Inflammatory macrophage treated with lipopolysaccharide for 4 hours (primary cell): Measurements from ENCODE around the gene CLIC3.

Experiments used
- DNase-seq: peaks from one replicate; pipeline ENCODE4 v3.0.0-alpha.2; 2020

Gene CLIC3

GRCh38 chr9:137030538-137031527 lies 34.5 kb upstream of the CLIC3 start:
- peak; percentile 47 for DNase-seq

DNA sequence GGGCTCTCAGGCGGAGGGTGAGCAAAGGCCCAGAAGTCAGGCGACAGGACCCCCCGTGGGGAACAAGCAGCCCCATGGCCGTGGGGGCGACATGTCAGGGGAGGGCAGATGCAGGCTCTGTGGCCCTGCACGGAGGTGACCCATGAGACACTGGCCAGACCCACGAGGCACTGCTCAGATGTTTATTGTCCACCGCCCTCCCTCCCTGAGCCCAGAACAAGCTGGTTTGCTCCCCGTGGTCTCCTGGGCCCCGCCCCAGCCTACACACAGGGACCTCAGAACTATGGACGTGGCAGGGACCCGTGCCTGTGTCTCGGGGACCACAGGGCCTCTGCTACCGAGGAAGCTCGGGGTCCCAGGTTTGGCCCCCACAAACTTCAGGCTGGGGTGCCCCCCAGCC lies 33.6 kb upstream of the CLIC3 start:
- no peak for DNase-seq

DNA sequence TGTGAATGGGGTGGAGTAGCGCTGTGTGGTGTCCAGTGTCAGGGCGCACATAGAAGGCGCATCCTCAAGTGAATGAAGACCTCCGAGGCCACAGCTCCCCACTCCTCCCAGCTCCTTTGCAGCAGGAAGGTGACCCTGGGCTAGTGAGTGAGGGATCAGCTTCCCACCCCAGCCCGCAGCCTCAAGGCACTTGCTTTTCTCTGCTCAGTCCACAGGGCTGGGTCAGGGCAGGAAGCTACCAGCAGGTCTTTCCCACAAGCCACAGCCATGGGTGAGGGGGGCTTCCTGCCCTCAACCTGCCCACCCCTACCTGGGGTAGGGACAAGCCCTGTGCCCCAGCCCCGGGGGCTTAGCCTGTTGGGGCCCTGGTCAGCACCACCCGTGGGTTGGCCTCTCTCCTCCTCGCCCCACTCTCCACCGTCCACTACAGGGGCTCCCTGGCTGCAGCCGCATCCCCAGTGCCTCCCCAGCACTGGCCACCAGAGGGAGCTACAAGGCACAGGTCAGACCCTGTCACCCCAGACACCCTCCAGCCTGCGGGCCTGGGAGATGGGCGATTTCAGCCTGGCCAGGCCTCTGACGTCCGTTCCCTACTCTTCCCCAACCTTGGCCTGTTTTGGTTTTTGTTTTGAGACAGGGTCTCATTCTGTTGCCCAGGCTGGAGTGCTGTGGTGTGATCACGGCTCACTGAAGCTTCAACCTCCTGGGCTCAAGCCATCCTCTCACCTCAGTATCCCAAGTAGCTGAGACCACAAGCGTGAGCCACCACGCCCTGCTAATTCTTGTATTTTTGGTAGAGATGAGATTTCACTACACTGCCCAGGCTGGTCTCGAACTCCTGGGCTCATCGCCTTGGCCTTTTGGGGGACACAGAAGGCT lies 32.9 kb upstream of the CLIC3 start:
- DNase-seq = peak; percentile 71

GRCh38 chr9:137028263-137029057 lies 32.1 kb upstream of the CLIC3 start:
- peak; percentile 63 for DNase-seq

DNA sequence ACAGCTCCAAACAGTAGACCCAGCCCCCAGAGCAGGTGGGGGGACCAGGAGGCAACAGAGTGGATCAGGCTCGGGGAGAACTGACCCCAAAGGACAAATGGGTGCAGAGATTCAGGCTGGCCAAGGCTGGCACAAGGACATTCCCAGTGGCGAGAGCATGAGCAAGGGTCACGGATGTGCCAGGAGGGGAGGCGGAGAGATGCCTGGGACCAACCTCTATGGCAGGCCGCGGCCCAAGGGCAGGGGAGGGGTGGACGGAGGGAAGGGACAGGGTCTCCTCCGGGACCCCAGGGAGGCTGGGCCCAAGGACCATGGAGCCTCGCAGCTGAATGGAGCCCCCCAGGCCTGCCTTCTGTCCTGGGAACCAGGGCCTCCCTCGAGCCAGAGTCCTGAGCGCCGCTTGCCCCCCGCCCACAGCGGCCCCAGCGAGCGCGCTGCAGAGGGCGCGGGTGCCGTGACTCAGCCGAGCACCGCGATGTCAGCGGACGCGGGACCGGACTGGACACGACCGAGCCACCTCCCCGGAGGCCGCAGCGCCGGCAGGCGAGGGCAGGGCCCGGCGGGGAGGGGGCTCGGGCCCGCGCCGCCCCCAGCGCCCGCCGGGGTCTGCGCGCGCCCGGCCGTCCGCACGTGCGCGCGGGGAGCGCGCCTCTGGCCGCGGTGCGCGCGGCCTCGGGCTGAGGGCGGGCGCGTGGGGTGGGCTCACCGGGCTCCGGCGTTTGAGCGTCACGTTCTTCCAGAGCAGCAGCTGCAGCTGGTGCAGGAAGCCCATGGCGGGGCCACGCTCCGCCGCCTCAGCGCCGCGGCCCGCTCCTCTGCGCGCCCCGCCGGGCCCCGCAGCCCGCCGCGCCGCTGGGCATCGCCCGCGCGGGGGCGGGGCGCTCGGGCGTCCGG lies 31.2 kb upstream of the CLIC3 start, which contains the start of gene ABCA2:
TSS of gene ABCA2 (minus strand) at position 869 of the 894 bp plus-strand sequence. CDS start at position 772, 97 bp downstream.
- DNase-seq = no peak

GRCh38 chr9:137026828-137027227 lies 30.5 kb upstream of the CLIC3 start:
- no peak for DNase-seq

GRCh38 chr9:137026384-137026783 lies 30.0 kb upstream of the CLIC3 start:
- no peak for DNase-seq

DNA sequence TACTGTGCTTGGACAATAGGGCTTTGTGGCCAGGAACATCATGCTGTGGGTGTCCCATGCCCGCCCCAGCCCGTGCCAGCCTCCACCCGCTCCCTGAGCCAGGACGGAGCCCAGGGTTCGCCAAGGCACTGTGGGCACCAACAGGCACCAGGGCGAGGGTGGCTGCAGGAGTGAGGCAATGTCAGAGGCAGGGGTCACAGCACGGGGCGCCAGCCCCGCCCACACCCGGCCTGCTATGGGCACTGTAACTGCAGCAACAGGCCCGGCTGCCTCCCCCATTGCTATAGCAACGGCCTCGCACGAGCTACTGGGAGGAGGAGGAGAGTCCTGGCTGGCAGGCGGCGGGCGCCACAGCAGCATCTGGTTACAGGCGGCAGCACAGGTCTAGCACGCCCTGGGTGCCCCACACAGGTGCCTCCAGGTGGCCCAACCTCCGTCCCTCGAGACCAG lies 29.2 kb upstream of the CLIC3 start:
- DNase-seq = no peak

DNA sequence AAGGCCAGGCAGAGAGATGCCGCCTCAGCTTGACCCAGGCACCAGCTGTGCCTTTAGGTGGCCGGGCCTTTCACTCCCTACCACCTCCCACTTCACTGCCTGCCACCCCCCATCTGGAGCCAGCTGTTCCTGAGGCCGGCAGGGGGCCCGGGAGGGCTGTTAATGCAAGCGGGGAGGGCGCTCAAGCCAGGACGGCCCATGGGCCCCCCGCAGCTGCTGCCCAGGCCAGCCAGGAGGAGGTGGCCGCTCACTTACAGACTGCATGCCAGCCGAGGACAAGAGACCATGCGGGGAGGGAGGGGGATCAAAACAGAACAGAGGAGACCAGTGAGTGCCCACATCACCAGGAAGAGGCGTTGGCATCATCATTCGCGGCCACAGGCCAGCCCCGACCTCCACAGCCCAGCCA lies 27.2 kb upstream of the CLIC3 start:
- DNase-seq = no peak

- DNase-seq = no peak
Measured at GRCh38 chr9:137023157-137023556, 26.8 kb upstream of the CLIC3 start.

DNA sequence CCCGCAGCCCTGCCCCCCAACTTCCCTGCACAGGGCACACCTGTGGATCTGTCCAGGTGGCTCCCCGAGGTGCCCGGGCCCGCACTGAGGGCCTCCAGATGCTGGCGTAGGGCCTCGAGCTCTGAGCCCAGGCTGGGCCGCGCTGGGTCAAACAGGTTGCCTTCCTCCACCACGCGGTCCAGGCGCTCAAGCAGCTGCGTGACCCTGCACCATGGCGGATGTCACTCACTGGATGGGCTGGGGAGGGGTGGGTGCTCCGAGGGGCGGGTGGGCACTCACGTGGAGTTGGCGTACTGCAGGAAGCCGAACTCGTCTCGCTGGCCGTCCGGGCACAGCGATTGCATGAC lies 26.3 kb upstream of the CLIC3 start:
- no peak for DNase-seq

DNA sequence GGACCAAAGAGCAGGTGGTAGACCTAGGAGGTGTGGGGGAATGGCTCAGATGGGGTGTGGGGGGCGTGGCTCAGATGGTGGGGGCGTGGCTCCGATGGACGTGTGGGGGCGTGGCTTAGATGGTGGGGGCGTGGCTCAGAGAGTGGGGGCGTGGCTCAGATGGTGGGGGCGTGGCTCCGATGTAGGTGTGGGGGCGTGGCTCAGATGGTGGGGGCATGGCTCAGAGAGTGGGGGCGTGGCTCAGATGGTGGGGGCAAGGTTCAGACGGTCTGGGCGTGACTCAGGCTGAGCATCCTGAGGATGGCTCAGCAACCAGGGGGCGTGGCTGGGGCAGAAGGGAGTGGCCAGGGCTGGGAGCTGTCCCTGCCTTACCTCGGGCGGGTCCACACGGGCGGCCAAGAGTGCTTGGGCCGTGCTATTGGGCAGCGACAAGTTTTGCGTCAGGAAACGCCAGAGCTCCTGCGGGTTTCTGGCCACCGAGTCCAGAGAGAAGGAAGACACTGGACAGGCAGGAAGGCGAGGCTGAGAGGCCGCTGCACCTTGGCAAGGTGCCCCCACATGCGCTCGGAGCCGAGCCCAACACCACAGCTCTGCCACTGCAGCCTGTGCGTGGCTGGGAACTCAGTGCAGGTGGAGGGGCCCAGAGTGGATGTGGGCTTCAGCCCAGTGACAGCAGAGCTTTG lies 25.8 kb upstream of the CLIC3 start:
- DNase-seq = peak; percentile 88

GRCh38 chr9:137021568-137021978 lies 25.2 kb upstream of the CLIC3 start:
- DNase-seq = no peak

- no peak for DNase-seq
Measured at GRCh38 chr9:137020771-137021567, 24.6 kb upstream of the CLIC3 start.

DNA sequence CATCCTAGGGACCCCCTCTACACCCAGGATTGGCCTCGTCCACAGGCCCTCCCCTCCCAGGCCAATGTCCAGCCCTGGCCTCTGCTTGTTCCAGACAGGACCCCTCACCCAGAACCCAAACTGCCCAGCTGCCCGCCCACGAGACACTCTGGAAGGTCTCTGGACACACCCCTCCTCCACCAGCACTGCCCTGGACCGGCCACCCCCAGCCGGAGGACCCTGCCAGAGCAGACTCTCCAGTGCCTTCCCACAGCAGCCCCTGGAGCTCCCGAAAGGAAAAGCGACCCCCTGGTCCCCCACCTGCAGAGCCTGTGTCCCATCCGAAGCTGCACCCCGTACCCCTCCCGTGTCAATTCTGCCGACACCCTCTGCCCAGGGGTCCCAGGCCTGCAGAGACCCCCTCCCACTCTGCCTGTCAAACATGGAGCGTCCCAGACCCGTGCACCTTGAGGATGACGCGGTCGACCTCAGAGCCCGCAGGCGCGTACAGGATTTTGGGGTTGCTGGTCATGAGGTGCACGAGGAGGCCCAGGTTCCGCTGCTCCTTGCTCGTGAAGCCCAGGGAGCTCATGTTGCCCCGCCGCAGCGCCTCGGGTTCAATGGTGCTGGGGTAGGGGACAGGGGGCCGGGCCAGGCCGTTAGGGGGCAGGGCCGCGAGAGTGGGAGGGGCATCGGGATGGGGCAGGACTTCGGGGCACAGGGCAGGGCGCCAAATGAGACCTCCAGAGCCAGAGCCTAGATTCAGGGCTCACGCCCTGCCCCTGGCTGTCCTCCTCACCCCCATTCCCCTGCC lies 23.7 kb upstream of the CLIC3 start:
- no peak for DNase-seq

DNA sequence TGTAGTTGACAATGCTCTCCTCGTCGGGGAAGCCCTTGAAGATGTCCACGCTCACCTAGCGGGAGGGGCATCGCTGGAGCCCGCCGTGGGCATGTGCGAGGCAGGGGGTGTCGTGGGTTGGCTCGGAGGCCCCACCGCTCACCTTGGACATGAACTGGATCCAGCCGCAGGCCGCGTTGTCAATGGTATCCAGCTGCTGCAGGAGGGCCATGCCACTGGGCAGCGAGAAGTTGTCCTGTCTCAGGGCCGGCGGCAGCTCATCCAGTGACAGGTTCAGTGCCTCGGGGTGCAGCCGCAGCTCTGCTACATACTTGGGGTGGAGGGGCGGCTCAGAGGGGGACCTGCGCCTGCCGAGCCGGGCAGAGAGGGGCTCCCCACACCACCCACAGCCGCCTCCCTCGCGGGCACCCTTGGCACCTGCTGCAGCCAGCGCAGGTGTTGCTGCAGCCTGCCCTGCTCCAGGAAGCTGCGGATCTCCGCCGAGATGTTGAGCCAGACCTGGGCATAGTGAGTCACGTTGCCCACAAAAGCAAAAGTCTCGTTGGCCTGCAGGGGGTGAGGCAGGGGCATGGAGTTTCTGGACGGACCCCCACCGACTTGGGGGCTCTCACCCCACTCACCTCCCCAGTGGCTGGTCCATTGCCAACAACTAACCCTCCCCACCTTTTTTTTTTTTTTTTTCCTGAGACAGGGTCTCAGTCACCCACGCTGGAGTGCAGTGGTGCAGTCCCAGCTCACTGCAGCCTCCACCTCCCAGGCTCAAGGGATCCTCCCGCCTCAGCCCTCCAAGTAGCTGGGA lies 22.6 kb upstream of the CLIC3 start:
- DNase-seq = no peak

GRCh38 chr9:137017791-137018497 lies 21.6 kb upstream of the CLIC3 start:
- DNase-seq = no peak

GRCh38 chr9:137017071-137017470 lies 20.7 kb upstream of the CLIC3 start:
- no peak for DNase-seq
